Endothelial cell of umbilical vein (primary cell): ENCODE results near the gene RGS10.

Experiments used
- GATA2 ChIP-seq: IDR thresholded peaks from 2 replicates; pipeline ENCODE4 v1.7.0; 2011; ENCODE audit warnings: low read depth, mild to moderate bottlenecking, moderate library complexity, mixed read lengths, low read length; ENCODE audit not compliant: insufficient read length, insufficient read depth
- POLR2A ChIP-seq: IDR thresholded peaks from 2 replicates; pipeline ENCODE4 v1.6.1; 2012; ENCODE audit warnings: low read depth, mild to moderate bottlenecking, control low read depth, low read length
- POLR2AphosphoS5 ChIP-seq: IDR thresholded peaks from 2 replicates; pipeline ENCODE4 v1.6.1; 2012; ENCODE audit warnings: low read depth, mild to moderate bottlenecking, control low read depth, low read length, moderate library complexity; ENCODE audit not compliant: insufficient read depth
- TF ChIP-seq, protein P1 (sequence below), 2 donors: IDR thresholded peaks; 1 replicate in 1 of 2; 2 replicates in 1 of 2; pipeline ENCODE4 v1.5.1; 2011; ENCODE audit warnings: low read length in 2 of 2, mild to moderate bottlenecking in 2 of 2, moderate library complexity in 2 of 2, control low read depth in 1 of 2, inconsistent platforms in 1 of 2, low read depth in 1 of 2; ENCODE audit not compliant: insufficient read depth in 1 of 2; ENCODE audit errors: extremely low read depth in 1 of 2

DNA sequence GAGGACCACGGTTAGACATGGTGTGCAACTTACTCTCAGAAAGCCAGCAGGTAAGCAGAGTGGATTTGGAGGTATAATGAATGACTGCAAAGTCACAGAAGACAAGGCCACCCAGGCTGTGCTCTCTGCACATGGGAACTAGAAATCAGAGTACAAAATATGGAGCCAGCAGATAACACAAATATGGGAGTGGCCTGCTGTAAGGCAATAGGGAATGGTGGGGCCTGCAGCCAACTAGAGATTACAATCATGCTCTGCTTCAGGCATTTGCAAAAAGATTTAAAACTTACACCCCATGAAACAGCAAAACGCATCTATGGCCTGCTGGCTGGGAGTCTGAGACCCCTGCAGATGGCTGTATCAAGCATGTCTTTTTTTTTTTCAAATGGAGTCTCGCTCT, 47.0 kb downstream of the RGS10 start:
- TF ChIP-seq GATA2 (no peak), POLR2A (no peak), POLR2AphosphoS5 (no peak)
- TF ChIP-seq, protein P1, sequence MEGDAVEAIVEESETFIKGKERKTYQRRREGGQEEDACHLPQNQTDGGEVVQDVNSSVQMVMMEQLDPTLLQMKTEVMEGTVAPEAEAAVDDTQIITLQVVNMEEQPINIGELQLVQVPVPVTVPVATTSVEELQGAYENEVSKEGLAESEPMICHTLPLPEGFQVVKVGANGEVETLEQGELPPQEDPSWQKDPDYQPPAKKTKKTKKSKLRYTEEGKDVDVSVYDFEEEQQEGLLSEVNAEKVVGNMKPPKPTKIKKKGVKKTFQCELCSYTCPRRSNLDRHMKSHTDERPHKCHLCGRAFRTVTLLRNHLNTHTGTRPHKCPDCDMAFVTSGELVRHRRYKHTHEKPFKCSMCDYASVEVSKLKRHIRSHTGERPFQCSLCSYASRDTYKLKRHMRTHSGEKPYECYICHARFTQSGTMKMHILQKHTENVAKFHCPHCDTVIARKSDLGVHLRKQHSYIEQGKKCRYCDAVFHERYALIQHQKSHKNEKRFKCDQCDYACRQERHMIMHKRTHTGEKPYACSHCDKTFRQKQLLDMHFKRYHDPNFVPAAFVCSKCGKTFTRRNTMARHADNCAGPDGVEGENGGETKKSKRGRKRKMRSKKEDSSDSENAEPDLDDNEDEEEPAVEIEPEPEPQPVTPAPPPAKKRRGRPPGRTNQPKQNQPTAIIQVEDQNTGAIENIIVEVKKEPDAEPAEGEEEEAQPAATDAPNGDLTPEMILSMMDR (IDR thresholded peaks at IDR 0.05; ENCODE audit: extremely low read depth in 1 of 2, insufficient read depth in 1 of 2, low read depth in 1 of 2, low read length in 2 of 2), result no peak
